Esophagus mucosa (tissue), 1 donor: Measurements from ENCODE around the gene TTLL11. TPM values are rescaled to one million over a fixed set of nuclear protein-coding genes. Genes with fewer than 3 reads are reported as not detected.

Experiments used
- ATAC-seq: fragments of 200-7000 bp; cut with Tn5 transposase; one replicate; pipeline ENCODE4 v1.9.1; 2020
- total RNA-seq: library from RNA; stranded (reverse); gene quantifications from one replicate; pipeline ENCODE4 v1.2.4, GENCODE V29; 2023
- donor health status: DM: yes; HTN: yes; CAD: no.

The TTLL11 gene
- total RNA-seq, 1 donor from 2014 or later, result 3.1 TPM

DNA sequence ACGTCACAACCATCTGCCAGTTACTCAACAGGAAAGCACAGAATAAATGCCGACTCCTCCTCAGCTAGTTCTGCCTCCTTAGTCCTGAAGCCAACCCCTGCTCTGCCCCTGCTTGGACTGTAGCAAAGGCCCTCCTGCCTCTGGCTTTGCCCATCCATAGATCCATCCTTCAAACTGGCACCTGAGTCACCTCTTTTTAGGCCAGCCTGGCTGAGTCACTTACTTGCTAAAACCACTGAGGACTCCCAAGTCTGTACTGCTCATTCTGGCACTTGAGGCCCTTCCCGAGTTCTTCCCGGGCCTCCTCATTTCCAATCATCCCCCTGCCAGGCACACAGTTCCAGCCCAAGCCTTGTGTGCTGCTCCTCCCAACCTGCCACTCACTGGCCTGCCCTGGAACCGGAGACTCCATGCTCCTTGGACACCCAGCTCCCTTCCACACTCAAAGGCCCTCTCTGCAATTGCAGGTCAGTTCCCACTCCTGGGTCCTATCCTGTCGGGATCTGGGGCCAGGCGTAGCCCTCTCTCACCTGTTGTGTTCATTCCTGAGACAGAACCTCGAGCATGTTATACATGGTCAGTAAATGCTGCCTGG, 221.6 kb downstream of the TTLL11 start:
- no peak for ATAC-seq

DNA sequence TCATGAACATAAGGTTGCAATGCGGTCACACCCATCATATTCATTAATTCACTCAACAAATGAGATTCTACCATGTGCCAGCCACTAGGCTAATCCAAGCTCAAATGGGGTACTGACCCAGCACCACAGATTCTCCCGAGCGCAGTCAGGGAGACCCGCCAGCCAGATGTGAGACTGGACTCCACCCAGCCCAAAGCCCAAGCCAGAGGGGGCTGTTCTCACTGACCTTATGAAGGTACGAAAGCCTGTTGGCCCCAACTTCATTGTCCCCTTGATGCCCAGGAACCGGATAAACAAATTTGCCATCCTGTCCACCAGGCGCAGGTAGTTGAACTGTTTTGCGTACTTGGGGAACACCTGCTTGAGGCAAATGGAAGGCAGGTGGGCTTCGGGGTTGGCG, 222.8 kb downstream of the TTLL11 start:
- no peak for ATAC-seq

GRCh38 chr9:121868626-121869025, 224.5 kb downstream of the TTLL11 start:
- no peak for ATAC-seq

DNA sequence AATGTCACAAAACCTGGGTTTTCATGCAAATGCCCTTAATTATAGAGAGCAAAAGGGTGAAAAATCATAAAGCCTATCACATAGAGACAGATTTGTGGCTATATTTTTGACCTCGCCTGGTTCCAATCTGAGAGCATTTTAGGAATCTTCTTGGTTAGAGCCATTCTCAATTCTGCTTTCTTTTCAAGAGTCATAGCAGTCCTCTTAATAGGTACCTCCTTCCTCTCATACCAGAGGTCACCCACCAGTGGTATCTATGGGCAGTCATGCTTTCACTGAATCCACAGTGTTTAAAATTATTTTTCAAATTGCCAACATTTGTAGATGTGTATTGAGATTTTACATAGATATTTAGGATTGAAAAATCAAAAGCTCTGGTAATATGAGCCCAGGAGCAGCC, 226.2 kb downstream of the TTLL11 start:
- ATAC-seq, result no peak

DNA sequence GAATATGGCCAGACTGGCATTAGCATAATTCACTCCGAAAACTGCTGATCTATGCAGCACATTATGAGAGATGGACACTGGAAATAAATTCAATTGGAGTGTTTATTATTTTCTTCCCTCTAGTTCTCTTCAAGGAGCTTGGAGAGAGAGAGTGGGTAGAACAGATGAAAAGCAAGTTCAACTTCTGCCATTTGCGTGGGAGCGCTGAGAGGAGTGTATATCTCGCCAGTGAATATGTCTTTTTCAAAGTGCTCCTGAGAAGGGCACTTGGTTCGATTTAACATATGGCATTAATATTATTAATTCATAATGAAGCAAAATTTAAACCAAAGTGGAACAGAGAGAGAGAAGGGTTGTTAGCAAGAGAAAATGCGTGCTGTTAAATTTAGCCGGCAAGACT, 227.2 kb downstream of the TTLL11 start:
- ATAC-seq, result no peak

DNA sequence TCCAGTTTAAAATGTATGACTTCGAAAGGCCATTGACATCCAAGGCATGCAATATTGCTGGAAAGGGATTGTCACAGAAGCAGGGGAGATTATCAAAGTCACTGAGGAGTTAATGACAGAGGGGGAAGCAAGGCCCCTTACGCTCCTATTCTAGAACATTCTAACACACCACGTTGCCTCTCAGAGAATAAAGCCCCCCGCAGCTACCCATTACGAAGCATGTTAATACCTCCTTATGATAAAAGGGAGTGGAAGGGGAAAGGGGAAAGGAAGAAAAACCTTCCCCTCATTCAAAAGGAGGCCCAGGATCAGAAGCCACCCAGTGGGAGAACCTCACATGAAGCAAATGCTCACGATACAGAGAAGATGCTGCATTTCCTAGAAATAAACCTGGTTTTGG, 228.0 kb downstream of the TTLL11 start:
- ATAC-seq, result no peak

- no peak for ATAC-seq
Observed at GRCh38 chr9:121863955-121864354, 229.2 kb downstream of the TTLL11 start.

GRCh38 chr9:121862371-121863332, 230.5 kb downstream of the TTLL11 start:
- ATAC-seq, result no peak

DNA sequence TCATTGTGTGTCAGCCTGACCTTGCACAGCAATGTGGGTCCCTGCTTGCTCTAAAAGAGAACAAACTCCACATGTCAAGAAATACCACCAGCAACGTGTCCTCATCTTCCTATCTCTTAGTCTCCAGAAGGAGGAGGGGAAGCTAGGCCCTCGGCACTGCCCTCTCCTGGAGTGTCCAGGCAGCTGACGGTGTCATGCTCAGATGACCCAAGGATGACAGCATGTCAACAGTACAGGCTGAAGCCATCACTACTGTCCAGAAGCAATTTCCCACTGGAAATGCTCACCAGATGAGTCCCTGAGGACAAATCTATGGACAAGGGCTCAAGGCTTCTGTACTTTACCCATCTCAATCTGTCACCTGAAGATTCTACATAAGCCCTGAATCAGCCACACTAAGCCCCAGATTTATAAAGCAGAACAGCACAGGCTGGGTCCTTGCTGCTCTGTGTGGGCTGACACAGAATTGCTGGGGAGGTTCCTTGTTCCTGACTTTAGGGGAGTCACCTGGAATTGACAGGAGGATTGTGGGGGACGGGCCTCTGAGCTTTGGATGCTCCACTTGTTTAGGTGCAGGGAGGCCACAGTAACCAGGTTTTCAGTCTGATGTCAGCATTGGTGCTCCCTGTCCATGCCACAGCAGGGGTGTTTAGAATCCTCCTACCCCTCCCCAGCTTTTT, 231.5 kb downstream of the TTLL11 start:
- ATAC-seq, result peak; percentile 50

DNA sequence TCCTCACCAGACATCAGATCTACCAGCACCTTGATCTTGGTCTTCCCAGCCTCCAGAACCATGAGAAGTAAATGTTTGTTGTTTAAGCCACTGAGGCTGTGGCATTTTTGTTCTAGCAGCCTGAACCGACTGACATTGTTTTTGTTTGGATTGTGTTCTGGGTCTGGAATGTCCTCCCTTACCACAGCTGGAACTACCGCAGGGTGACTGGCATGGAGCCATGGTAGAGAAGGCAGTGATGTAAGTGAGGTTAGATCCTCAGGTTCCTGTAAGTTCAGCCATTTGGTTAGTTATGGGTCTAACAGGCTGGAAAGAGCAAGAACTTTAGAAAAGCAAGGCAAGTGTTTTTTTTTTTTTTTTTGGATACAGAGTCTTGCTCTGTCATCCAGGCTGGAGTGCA, 232.4 kb downstream of the TTLL11 start:
- no peak for ATAC-seq

DNA sequence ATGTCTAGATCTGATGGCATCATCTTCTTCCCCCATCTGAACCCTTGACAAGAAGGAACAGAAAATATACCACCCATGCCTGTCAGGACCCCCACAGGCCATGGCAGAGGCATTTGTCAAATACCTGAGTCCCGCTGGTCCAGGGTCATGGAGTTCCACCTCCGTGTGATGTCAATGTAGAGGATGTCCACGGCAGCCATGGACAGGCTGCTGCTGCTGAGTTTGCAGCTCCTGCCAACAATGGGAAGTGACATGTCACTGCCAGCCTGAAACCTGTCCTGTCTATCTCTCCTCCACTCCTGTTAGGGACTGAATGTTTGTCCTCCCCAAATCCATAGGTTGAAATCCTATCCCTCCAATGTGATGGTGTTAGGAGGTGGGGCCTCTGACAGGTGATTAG, 232.9 kb downstream of the TTLL11 start:
- ATAC-seq, result no peak

GRCh38 chr9:121859646-121860045, 233.5 kb downstream of the TTLL11 start:
- no peak for ATAC-seq

GRCh38 chr9:121858788-121859187, 234.3 kb downstream of the TTLL11 start:
- ATAC-seq, result no peak

DNA sequence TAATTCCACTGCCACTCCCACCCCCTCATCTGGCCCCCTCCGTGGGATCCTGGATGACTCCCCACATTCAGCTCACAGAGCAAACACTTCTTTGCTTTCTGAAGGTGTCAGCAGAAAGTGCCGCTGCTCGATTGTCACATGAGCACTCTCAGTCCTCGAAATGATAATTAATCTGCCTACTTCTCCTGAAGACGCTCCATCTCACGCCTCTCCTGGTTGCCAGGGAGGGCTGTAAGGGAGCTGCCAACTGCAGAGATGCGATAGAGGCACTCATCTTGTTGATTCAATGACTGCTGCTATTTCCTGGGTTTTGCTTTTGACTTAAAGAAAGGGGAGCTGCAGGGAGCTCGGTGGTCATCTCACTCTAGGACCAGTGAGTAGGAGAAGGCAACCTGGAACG, 235.2 kb downstream of the TTLL11 start:
- no peak for ATAC-seq

DNA sequence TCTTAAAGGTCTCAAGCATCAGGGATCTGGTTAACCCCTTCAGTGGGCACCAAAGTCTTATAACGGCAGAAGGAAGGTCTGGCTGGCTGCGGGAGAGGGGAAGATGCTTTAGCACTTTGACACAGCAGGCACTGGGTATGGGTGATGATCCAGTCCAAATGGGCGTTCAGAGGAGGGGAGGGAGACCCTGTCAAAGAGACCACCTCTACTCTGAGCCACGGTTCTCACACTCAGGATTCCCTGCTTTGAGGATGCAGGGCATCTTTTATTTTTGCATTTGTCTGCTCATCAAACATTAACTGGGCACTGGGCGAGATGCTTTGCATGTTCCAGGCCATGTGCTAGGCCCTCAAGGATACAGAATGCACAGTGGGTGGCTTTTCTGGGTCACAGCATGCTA, 237.6 kb downstream of the TTLL11 start:
- no peak for ATAC-seq

GRCh38 chr9:121853617-121854395, 239.3 kb downstream of the TTLL11 start:
- no peak for ATAC-seq

DNA sequence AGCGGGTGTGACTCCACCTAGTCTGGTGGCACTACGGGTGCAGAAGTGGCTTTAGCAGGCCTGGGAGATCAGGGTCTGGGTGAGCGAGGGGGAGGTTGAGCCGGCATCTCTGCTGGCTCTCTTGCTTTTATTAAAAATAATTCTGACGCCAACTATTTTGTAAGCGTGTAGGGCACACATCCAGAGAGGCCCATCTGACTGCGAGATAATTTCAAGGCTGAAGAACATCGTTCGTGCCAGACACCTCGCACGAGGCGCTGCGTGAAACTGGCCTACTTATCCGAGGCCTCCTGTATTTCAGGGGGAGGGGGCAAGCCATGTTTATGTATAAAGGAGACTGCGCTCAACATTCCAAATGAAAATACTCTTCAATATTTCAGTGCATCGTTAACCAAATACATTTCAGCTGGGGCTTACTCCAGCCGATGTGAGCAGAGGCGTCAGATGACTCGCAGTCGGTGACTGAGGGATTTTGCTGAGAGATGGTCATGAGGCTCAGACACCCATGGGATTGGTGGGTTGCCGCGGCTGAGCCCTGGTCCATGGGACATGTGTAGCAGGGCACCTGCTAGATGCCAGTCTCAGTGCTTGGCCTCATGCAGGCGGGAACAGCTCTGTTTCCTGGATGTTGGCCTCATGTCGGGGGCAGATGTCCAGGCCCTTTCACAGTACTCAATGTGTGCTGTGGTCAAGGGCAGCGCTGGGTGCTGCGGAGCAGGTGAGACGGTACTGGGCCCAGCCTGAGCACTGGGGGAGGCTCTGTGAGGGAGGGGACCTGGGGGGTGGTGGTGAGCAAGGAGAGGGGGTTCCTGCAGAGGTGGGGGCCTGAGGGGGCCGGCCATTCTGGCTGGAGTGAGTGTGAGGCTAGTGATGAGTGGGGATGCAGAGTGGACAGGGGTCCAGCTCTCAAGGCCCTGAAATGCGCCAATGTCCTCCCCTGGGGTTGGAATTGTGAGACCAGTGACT, 240.2 kb downstream of the TTLL11 start:
- ATAC-seq, result no peak

- no peak for ATAC-seq
Observed at GRCh38 chr9:121852241-121852640, 240.9 kb downstream of the TTLL11 start.

DNA sequence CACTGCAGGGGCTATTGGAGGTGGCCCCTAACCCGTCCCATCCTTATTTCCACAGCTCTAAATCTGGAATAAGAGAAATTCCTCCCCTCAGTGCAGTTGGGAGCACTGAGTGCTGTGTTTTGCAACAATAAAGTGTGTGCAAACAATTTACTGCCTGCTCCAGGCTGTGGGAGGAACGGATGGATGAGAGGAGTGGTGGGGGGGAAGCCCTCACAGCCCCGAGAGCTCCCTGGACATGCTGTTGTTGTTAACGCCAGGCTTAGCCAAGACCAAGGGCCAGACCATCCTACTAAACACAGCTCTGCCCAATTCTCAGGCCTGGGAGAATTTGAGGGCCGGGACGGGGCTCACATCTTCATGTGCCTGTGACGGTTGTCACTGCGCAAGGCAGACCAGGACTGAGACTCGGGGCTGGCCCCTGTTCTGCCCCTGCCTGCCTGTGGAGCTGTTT, 241.4 kb downstream of the TTLL11 start:
- no peak for ATAC-seq

- ATAC-seq, result no peak
Observed at GRCh38 chr9:121850366-121850765, 242.7 kb downstream of the TTLL11 start.

DNA sequence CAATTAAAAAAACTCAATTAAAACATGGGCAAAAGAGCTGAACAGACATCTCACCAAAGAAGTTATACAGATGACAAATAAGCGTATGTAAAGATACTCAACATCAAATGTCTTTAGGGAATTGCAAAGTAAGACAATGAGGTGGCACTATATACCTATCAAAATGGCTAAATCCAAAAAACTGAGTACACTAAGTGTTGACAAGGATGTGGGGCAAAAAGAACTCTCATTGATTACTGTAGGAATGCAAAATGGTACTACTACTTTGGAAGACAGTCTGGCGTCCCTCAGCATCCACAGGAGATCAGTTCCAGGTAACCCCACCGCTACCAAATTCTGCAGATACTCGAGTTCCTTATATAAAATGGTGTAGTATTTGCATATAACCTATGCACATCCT, 243.6 kb downstream of the TTLL11 start:
- no peak for ATAC-seq
